ENCODE data around the gene VAMP5.

DNA sequence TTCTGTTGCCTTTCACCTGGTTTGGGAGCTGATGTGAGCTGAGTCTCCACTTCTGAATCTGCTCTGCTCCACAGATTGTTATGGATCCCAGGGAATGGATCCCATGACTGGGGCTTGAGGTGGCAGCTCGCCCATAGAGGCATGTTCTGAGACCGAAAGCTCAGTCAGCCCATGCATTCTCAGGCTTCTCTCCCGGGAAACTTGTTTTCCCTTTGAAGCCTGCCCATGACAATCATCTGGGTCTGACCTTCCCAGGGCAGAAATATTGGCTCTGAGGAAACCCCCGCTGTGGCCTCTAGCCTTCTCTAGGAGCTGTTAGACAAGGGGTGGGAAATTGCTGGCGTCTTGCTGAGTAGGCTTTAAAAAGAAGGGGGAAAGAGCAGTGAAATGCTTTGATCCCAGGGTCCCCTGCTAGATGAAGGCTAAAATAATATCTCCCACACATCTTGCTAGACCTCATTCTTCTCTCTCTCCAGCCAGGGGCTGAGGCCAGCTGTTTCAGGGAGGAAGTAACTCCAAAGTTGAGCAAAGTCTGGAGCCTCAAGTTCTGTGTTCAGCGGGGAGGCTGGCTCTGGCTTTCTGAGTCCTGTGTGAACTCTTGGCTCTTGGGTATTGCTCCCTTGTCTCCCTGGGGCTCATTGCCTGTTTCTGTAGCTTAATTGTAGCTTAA lies 4.8 kb upstream of the VAMP5 start:
- TF ChIP-seq, protein P1, sequence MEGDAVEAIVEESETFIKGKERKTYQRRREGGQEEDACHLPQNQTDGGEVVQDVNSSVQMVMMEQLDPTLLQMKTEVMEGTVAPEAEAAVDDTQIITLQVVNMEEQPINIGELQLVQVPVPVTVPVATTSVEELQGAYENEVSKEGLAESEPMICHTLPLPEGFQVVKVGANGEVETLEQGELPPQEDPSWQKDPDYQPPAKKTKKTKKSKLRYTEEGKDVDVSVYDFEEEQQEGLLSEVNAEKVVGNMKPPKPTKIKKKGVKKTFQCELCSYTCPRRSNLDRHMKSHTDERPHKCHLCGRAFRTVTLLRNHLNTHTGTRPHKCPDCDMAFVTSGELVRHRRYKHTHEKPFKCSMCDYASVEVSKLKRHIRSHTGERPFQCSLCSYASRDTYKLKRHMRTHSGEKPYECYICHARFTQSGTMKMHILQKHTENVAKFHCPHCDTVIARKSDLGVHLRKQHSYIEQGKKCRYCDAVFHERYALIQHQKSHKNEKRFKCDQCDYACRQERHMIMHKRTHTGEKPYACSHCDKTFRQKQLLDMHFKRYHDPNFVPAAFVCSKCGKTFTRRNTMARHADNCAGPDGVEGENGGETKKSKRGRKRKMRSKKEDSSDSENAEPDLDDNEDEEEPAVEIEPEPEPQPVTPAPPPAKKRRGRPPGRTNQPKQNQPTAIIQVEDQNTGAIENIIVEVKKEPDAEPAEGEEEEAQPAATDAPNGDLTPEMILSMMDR (IDR thresholded peaks at IDR 0.05; ENCODE audit: low read depth, low read length, poor library complexity, severe bottlenecking): no peak
- TF ChIP-seq EZH2phosphoT487 (IDR thresholded peaks at IDR 0.05; ENCODE audit: borderline replicate concordance, low read length): no peak

Measured in DOHH2 (cell line).